ENCODE results near the gene SLC22A17. TPM values are rescaled to one million over a fixed set of nuclear protein-coding genes. Genes with fewer than 3 reads are reported as not detected.
"Not testable (repeated sequence)": the region's sequence is repeated elsewhere in the genome, so short reads cannot be mapped to it uniquely, and the experiment has no call there.

The SLC22A17 gene
- 2.0 and 2.3 TPM in 2 replicates for total RNA-seq

- Mint-ChIP-seq H3K27ac (no peak within 1 kb of the TSS), H3K9me3 (no peaks in the 10 kb centered on the region), H3K27me3 (peaks cover 42% of the 10 kb centered on the region), H3K36me3 (ENCODE audit: low read depth) (no peaks in the 10 kb centered on the region), H3K4me3 (peak within 1 kb of the TSS; percentile 78), H3K4me1 (peaks cover 4% of the 10 kb centered on the region)
- intact Hi-C loops (cut with micrococcal nuclease): loop anchor here (2.0 kb wide), 1 partner anchor 24 kb away; no protein-coding TSS in a partner anchor
- DNase-seq: peak; percentile 83
Observed at GRCh38 chr14:23352506-23353432, at the start of gene SLC22A17. Gene SLC22A17 (minus strand): TSS chr14:23352887.

DNA sequence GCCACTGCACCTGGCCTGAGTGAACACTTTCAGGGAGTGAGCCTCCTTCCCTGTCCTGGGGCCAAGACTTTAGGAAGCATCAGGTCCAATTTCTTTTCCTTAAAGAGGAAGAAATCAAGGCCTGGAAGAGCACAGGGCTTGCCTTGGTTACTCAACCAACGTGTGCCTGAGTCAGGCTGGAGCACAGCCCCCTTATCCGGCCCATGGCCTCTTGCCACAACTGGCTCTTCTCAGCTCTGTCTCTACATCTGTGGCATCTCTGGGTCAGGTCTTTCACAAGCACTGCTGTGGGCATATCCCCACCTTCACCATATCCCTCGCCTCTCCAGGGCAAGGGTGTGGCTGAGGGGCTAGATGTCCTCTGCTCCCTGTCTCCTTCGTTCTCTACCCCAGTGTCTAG is 48.6 kb upstream of the SLC22A17 start:
- no peak overlapping the region for H3K27ac Mint-ChIP-seq
- H3K27me3 Mint-ChIP-seq: peaks cover 2% of the 10 kb centered on the region
- no peaks in the 10 kb centered on the region for H3K9me3 Mint-ChIP-seq
- no peak for DNase-seq
- intact Hi-C loops (cut with micrococcal nuclease): no loop called here
- no peaks in the 10 kb centered on the region for H3K4me1 Mint-ChIP-seq
- no peaks in the 10 kb centered on the region for H3K36me3 Mint-ChIP-seq (ENCODE audit: low read depth)
- no peak overlapping the region for H3K4me3 Mint-ChIP-seq

- H3K36me3 Mint-ChIP-seq (ENCODE audit: low read depth); H3K4me1 Mint-ChIP-seq; intact Hi-C loops (cut with micrococcal nuclease); DNase-seq; H3K9me3 Mint-ChIP-seq; H3K27me3 Mint-ChIP-seq; H3K4me3 Mint-ChIP-seq; H3K27ac Mint-ChIP-seq: not testable (repeated sequence)
Observed at GRCh38 chr14:23400496-23401149, 47.9 kb upstream of the SLC22A17 start.

DNA sequence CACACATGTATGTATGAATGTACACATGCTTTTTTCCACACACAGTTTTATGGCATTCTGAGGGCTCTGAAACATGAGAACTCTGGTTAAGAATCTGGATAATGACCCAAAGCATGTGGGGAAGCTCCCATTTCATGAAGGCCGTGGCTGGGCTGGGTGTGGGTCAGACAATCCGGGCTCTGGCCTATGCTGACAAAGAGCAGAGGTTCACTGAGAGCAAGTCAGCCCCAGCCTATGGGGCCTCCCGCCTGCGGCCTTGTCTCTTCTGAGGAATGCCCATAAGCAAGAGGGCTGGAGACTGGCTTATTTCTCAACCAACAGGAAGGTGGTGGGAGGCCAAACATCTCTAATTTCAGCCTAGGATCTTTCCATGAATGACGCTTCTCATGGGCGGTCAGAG is 46.9 kb upstream of the SLC22A17 start:
- H3K36me3 Mint-ChIP-seq (ENCODE audit: low read depth): no peaks in the 10 kb centered on the region
- DNase-seq: no peak
- peaks cover 2% of the 10 kb centered on the region for H3K27me3 Mint-ChIP-seq
- intact Hi-C loops (cut with micrococcal nuclease): no loop called here
- H3K4me1 Mint-ChIP-seq: no peaks in the 10 kb centered on the region
- no peak overlapping the region for H3K27ac Mint-ChIP-seq
- no peaks in the 10 kb centered on the region for H3K9me3 Mint-ChIP-seq
- H3K4me3 Mint-ChIP-seq: no peak overlapping the region

DNA sequence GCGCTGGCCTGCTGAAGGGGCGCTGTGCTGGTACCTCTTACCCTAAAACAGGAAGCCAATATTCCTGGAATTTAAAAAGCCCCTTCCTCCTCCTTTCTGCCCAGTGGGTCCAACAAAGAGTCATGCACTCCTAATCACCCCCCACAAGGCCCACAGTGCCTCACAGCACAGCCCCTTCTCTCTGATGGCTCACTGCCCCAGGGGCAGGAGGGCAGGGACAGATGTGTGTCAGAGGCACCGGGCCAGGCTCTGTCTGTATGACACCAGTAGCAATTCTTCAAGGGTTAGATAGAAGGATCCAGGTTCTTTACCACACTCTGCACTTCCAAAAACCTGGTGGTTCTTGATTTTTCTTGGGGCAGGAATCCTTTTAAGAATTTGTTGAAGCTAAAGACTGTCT is 46.4 kb upstream of the SLC22A17 start:
- DNase-seq: no peak
- Mint-ChIP-seq H3K4me1 (no peaks in the 10 kb centered on the region), H3K27me3 (peaks cover 2% of the 10 kb centered on the region), H3K9me3 (no peaks in the 10 kb centered on the region), H3K36me3 (ENCODE audit: low read depth) (no peaks in the 10 kb centered on the region), H3K4me3 (no peak overlapping the region), H3K27ac (no peak overlapping the region)
- intact Hi-C loops (cut with micrococcal nuclease): no loop called here

GRCh38 chr14:23398348-23398747 is 45.7 kb upstream of the SLC22A17 start:
- no peaks in the 10 kb centered on the region for H3K4me1 Mint-ChIP-seq
- peaks cover 2% of the 10 kb centered on the region for H3K27me3 Mint-ChIP-seq
- no peak overlapping the region for H3K4me3 Mint-ChIP-seq
- no peaks in the 10 kb centered on the region for H3K9me3 Mint-ChIP-seq
- no peak for DNase-seq
- H3K27ac Mint-ChIP-seq: no peak overlapping the region
- intact Hi-C loops (cut with micrococcal nuclease): no loop called here
- H3K36me3 Mint-ChIP-seq (ENCODE audit: low read depth): no peaks in the 10 kb centered on the region

DNA sequence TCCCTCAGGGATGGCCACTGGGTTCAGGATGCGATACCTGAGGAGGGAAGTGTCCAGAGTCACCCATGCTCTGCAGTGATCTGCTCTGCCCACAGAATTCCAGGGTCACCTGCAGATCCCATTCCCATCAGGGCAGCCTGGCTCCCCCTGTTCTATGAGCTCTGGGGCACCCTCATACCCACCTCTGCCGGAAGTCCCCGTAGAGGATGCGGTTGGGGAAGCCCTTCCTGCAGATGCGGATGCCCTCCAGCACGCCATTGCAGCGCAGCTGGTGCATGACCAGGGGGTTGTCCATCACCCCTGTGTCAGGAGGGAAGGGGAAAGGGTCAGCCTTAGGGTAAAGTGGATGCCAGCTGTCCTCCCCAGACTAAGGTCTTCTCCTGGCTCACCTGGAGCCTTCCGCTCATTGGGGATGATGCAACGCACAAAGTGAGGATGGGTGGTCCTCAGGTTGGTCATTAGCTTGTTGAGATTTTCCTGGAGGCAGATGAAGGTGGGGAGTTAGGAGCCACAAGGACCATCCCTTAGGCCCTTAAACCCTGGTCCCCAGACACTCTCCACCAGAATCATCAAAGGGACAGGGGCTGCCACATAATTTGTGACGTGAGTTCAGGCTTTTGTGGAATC is 44.2 kb upstream of the SLC22A17 start:
- no peak for DNase-seq
- Mint-ChIP-seq H3K4me3 (no peak overlapping the region), H3K9me3 (no peaks in the 10 kb centered on the region), H3K4me1 (no peaks in the 10 kb centered on the region), H3K36me3 (ENCODE audit: low read depth) (no peaks in the 10 kb centered on the region), H3K27ac (no peak overlapping the region), H3K27me3 (peaks cover 2% of the 10 kb centered on the region)
- intact Hi-C loops (cut with micrococcal nuclease): no loop called here

- no peak overlapping the region for H3K27ac Mint-ChIP-seq
- intact Hi-C loops (cut with micrococcal nuclease): no loop called here
- no peaks in the 10 kb centered on the region for H3K36me3 Mint-ChIP-seq (ENCODE audit: low read depth)
- H3K4me3 Mint-ChIP-seq: no peak overlapping the region
- H3K27me3 Mint-ChIP-seq: peaks cover 2% of the 10 kb centered on the region
- no peaks in the 10 kb centered on the region for H3K4me1 Mint-ChIP-seq
- no peak for DNase-seq
- H3K9me3 Mint-ChIP-seq: no peaks in the 10 kb centered on the region
Observed at GRCh38 chr14:23396126-23396525, 43.4 kb upstream of the SLC22A17 start.

GRCh38 chr14:23392613-23393012 is 39.9 kb upstream of the SLC22A17 start:
- H3K36me3 Mint-ChIP-seq (ENCODE audit: low read depth): no peaks in the 10 kb centered on the region
- no peaks in the 10 kb centered on the region for H3K4me1 Mint-ChIP-seq
- H3K9me3 Mint-ChIP-seq: no peaks in the 10 kb centered on the region
- peaks cover 2% of the 10 kb centered on the region for H3K27me3 Mint-ChIP-seq
- intact Hi-C loops (cut with micrococcal nuclease): no loop called here
- no peak overlapping the region for H3K4me3 Mint-ChIP-seq
- DNase-seq: no peak
- H3K27ac Mint-ChIP-seq: no peak overlapping the region

DNA sequence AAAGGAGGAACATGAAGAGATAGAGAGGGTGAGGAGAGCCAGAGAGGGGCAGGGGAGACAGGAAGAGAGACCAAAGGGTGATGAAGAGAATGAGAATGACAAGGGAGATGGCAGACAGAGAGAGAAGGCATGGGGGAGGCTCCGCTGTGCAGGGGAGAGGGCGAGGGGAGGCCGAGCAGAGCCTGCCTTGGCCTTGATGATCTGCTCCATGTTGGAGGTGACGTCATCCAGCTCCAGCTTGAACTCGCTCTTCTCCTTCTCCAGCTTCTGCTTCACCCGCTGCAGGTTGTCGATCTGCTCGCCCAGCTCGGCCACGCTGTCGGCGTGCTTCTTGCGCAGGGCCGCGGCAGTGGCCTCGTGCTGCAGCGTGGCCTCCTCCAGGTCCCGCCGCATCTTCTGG is 37.2 kb upstream of the SLC22A17 start:
- DNase-seq; H3K36me3 Mint-ChIP-seq (ENCODE audit: low read depth); H3K9me3 Mint-ChIP-seq; intact Hi-C loops (cut with micrococcal nuclease); H3K27ac Mint-ChIP-seq; H3K27me3 Mint-ChIP-seq; H3K4me1 Mint-ChIP-seq; H3K4me3 Mint-ChIP-seq: not testable (repeated sequence)

GRCh38 chr14:23389396-23389795 is 36.7 kb upstream of the SLC22A17 start:
- Mint-ChIP-seq H3K4me3 (no peak overlapping the region), H3K27ac (no peak overlapping the region), H3K27me3 (peaks cover 3% of the 10 kb centered on the region), H3K9me3 (no peaks in the 10 kb centered on the region), H3K36me3 (ENCODE audit: low read depth) (no peaks in the 10 kb centered on the region), H3K4me1 (no peaks in the 10 kb centered on the region)
- intact Hi-C loops (cut with micrococcal nuclease): no loop called here
- no peak for DNase-seq

DNA sequence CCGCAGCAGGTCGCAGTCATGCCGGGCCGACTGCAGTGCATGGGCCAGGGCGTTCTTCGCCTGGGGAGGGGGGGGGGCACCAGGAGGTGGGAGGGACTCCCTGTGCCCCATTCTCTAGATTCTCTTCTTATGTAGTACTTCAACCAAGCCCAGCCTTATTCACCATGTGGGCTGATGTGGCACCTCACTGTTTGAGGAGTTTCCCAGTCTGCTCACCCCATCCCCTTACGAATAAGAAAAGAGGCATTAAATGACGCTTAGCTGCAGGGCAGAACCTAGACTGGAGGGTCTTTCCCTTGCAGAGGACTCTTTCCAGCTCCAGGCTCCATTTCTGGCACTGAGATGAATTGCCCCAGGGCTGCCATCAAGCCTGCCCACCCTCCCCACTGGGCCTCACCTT is 36.3 kb upstream of the SLC22A17 start:
- Mint-ChIP-seq H3K4me1 (no peaks in the 10 kb centered on the region), H3K27ac (no peak overlapping the region), H3K4me3 (no peak overlapping the region), H3K27me3 (peaks cover 4% of the 10 kb centered on the region), H3K36me3 (ENCODE audit: low read depth) (no peaks in the 10 kb centered on the region), H3K9me3 (no peaks in the 10 kb centered on the region)
- intact Hi-C loops (cut with micrococcal nuclease): no loop called here
- no peak for DNase-seq

- no peak overlapping the region for H3K4me3 Mint-ChIP-seq
- DNase-seq: no peak
- H3K36me3 Mint-ChIP-seq (ENCODE audit: low read depth): no peaks in the 10 kb centered on the region
- no peaks in the 10 kb centered on the region for H3K4me1 Mint-ChIP-seq
- H3K9me3 Mint-ChIP-seq: no peaks in the 10 kb centered on the region
- intact Hi-C loops (cut with micrococcal nuclease): no loop called here
- H3K27me3 Mint-ChIP-seq: peaks cover 3% of the 10 kb centered on the region
- no peak overlapping the region for H3K27ac Mint-ChIP-seq
Observed at GRCh38 chr14:23387916-23388882, 35.5 kb upstream of the SLC22A17 start.

Measured in activated CD4-positive, alpha-beta T cell treated with anti-CD3 and anti-CD28 coated beads, Interleukin-2, amount 10 ng/mL, durations not matched to agents 24 days and 14 days (primary cell).